SK-N-SH (cell line): ENCODE measurements around the gene CFAP97. TPM values are rescaled to one million over a fixed set of nuclear protein-coding genes. Genes with fewer than 3 reads are reported as not detected.

Experiments used
- CTCF ChIA-PET: fragments of 300-600, 350-600 bp; formaldehyde crosslinking; extraction: SDS; loops from one replicate; lab custom pipeline; 2021; lab: Yijun Ruan, JAX
- POLR2A ChIA-PET: fragments of 350-600 bp; sonication (Branson Sonifier 250); formaldehyde crosslinking; extraction: SDS; loops from one replicate; lab custom pipeline; 2020; ENCODE audit warnings: antibody characterized with exemption, inconsistent platforms; lab: Yijun Ruan, JAX
- DNase-seq: peaks from one replicate; pipeline ENCODE4 v3.0.0; 2012
- H2AFZ ChIP-seq: fragments of 200-600 bp; sonication (generic); 2 replicates; pipeline ENCODE4 v1.8.1; 2016; ENCODE audit warnings: antibody characterized with exemption, mild to moderate bottlenecking, low read depth
- H3F3A ChIP-seq: fragments of 200-600 bp; sonication (generic); replicated peaks from 2 replicates; pipeline ENCODE3; 2016; ENCODE audit warnings: antibody characterized with exemption, mild to moderate bottlenecking; ENCODE audit not compliant: insufficient read depth
- H3K27ac ChIP-seq, 2 experiments: fragments of 200-500 bp in 1 of 2; fragments of 200-600 bp in 1 of 2; sonication (Bioruptor generic) in 1 of 2; sonication (generic), shearing (Covaris generic) in 1 of 2; 2 replicates each; pipeline versions ENCODE4 v1.5.1 to v1.6.1; 2014 to 2016; ENCODE audit warnings: low read depth in 2 of 2, inconsistent platforms in 1 of 2, low read length in 1 of 2, mild to moderate bottlenecking in 1 of 2, mixed read lengths in 1 of 2
- H3K27me3 ChIP-seq: fragments of 200-600 bp; sonication (generic), shearing (Covaris generic); 2 replicates; pipeline ENCODE4 v1.6.1; 2016; ENCODE audit warnings: mixed run types; ENCODE audit not compliant: insufficient read depth
- H3K36me3 ChIP-seq, 2 experiments: fragments of 200-500 bp in 1 of 2; fragments of 200-600 bp in 1 of 2; sonication (Bioruptor generic) in 1 of 2; sonication (generic) in 1 of 2; replicated peaks in 1 of 2; 2 replicates each; pipeline versions ENCODE3 to v1.5.1; 2014 to 2016; ENCODE audit warnings: low read length in 1 of 2, mild to moderate bottlenecking in 1 of 2; ENCODE audit not compliant: insufficient read depth in 2 of 2, control insufficient read depth in 1 of 2
- H3K4me1 ChIP-seq, 2 experiments: fragments of 200-500 bp in 1 of 2; fragments of 200-600 bp in 1 of 2; sonication (Bioruptor generic) in 1 of 2; sonication (generic), shearing (Covaris generic) in 1 of 2; 2 replicates each; pipeline versions ENCODE4 v1.5.1 to v1.6.1; 2014 to 2016; ENCODE audit warnings: low read depth in 1 of 2, low read length in 1 of 2, mixed run types in 1 of 2; ENCODE audit not compliant: insufficient read depth in 2 of 2, control insufficient read depth in 1 of 2
- H3K4me2 ChIP-seq: fragments of 200-600 bp; sonication (generic), shearing (Covaris generic); 2 replicates; pipeline ENCODE4 v1.6.1; 2017; ENCODE audit warnings: mixed run types
- H3K4me3 ChIP-seq, 2 experiments: fragments of 200-500 bp in 1 of 2; fragments of 200-600 bp in 1 of 2; sonication (Bioruptor generic) in 1 of 2; sonication (generic), shearing (Covaris generic) in 1 of 2; 2 replicates each; pipeline versions ENCODE4 v1.5.1 to v1.8.1; 2014 to 2016; ENCODE audit warnings: low read depth in 2 of 2, inconsistent platforms in 1 of 2, low read length in 1 of 2, mild to moderate bottlenecking in 1 of 2, mixed read lengths in 1 of 2, moderate library complexity in 1 of 2
- H3K79me2 ChIP-seq: fragments of 200-600 bp; sonication (generic); 2 replicates; pipeline ENCODE4 v1.8.1; 2017; ENCODE audit warnings: mild to moderate bottlenecking; ENCODE audit not compliant: insufficient read depth
- H3K9ac ChIP-seq: fragments of 200-600 bp; sonication (generic); 2 replicates; pipeline ENCODE4 v1.6.1; 2017; ENCODE audit warnings: mixed run types
- H3K9me2 ChIP-seq: fragments of 200-600 bp; sonication (generic); 2 replicates; pipeline ENCODE4 v1.6.1; 2017; ENCODE audit warnings: mixed run types
- H3K9me3 ChIP-seq: fragments of 200-600 bp; sonication (generic); 2 replicates; pipeline ENCODE4 v1.6.1; 2017; ENCODE audit warnings: mixed run types, mild to moderate bottlenecking, moderate library complexity
- H4K20me1 ChIP-seq: fragments of 200-600 bp; sonication (generic); 2 replicates; pipeline ENCODE4 v1.6.1; 2017; ENCODE audit warnings: mild to moderate bottlenecking, mixed run types; ENCODE audit not compliant: insufficient read depth
- FOSL2 ChIP-seq: IDR thresholded peaks from 2 replicates; pipeline ENCODE4 v1.4.0; 2012; ENCODE audit warnings: low read depth, mild to moderate bottlenecking, moderate library complexity, borderline replicate concordance
- GATA2 ChIP-seq: sonication (generic); formaldehyde crosslinking; IDR thresholded peaks from 2 replicates; pipeline ENCODE4 v1.5.0; 2020; ENCODE audit warnings: mild to moderate bottlenecking, missing genetic modification reagents
- JUND ChIP-seq: IDR thresholded peaks from 2 replicates; pipeline ENCODE4 v1.4.0; 2012
- MEF2A ChIP-seq: IDR thresholded peaks from 2 replicates; pipeline ENCODE4 v1.4.0; 2012; ENCODE audit warnings: low read depth, borderline replicate concordance
- POLR2AphosphoS5 ChIP-seq: IDR thresholded peaks from 2 replicates; pipeline ENCODE4 v1.6.1; 2012; ENCODE audit warnings: low read depth, low read length
- RAD21 ChIP-seq: IDR thresholded peaks from 2 replicates; pipeline ENCODE4 v1.6.1; 2012; ENCODE audit warnings: mild to moderate bottlenecking, low read length
- SIN3A ChIP-seq: IDR thresholded peaks from 2 replicates; pipeline ENCODE4 v1.6.1; 2012; ENCODE audit warnings: low read depth, mild to moderate bottlenecking, low read length, moderate library complexity, borderline replicate concordance
- TAF1 ChIP-seq: IDR thresholded peaks from 2 replicates; pipeline ENCODE4 v1.6.1; 2012; ENCODE audit warnings: low read depth, mild to moderate bottlenecking, low read length, moderate library complexity, borderline replicate concordance
- TCF12 ChIP-seq: IDR thresholded peaks from 2 replicates; pipeline ENCODE4 v1.4.0; 2012
- TEAD4 ChIP-seq: IDR thresholded peaks from 2 replicates; pipeline ENCODE4 v1.4.0; 2012; ENCODE audit warnings: mild to moderate bottlenecking, borderline replicate concordance; ENCODE audit not compliant: insufficient read depth
- WGBS: methylation state at CpG from one replicate; pipeline ENCODE4 v1.1.6; 2017; ENCODE audit warnings: low lambda C conversion rate; 5-methylcytosine and 5-hydroxymethylcytosine counted together
- polyA plus RNA-seq, 3 experiments: library from polyadenylated mRNA; depleted of rRNA; stranded (reverse); fragments of >200 nt; gene quantifications; 2 replicates each; pipeline ENCODE4 v1.2.3, GENCODE V29; 2012
- TF ChIP-seq, protein P1 (sequence below): fragments of 200-600 bp; sonication (generic); IDR thresholded peaks from 2 replicates; pipeline ENCODE4 v1.6.1; 2017; ENCODE audit warnings: antibody characterized with exemption, mild to moderate bottlenecking, moderate library complexity
- TF ChIP-seq, protein P2 (sequence below): fragments of 150-350 bp; IDR thresholded peaks from 2 replicates; pipeline ENCODE4 v1.6.1; 2017; ENCODE audit warnings: antibody characterized with exemption, low read length, low read depth, borderline replicate concordance
- TF ChIP-seq, protein P3 (sequence below): IDR thresholded peaks from 2 replicates; pipeline ENCODE4 v1.6.1; 2012; ENCODE audit warnings: mild to moderate bottlenecking, low read depth, low read length, moderate library complexity
- TF ChIP-seq, protein P4 (sequence below): IDR thresholded peaks from 2 replicates; pipeline ENCODE4 v1.4.0; 2012; ENCODE audit warnings: low read depth, borderline replicate concordance
- TF ChIP-seq, protein P5 (sequence below): IDR thresholded peaks from 2 replicates; pipeline ENCODE4 v1.4.0; 2012; ENCODE audit warnings: low read depth
- TF ChIP-seq, protein P6 (sequence below): IDR thresholded peaks from 2 replicates; pipeline ENCODE4 v1.4.0; 2012; ENCODE audit warnings: low read depth, borderline replicate concordance

The CFAP97 gene
- polyA plus RNA-seq, 1 of the 3 experiments (the other 2 are of a cell fraction) = 10.6 TPM

DNA sequence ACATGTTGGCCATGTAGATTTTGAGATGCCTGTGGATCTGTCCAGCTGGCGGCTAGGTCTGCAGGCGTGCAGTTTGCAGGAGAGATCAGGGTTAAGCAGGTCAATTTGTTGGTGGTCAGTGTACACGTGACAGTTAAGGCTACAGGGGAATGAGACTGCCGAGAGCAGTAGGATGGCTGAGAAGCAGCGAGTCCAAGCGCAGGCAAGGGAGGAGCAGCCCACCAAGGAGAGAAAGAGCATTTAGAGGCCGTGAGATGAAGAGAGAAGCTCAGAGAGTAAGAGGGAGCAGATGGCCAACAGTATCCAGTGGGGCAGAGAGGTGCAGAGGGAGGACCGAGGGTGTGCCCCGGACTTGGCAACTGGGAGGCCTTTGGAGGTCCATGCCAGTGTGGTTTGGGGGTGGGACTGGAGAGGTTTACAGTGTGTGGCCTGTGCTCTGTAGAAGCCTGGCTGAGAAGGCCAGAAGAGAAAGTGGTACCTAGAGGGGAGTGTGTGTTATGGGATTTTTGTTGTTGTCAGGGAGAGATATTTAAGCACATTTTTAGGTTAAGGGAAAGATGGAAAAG is 24.0 kb upstream of the CFAP97 start:
- Histone ChIP-seq H3F3A (peaks cover 12% of the 10 kb centered on the region), H3K4me1 (peaks cover 6 to 7% of the 10 kb centered on the region in 2 experiments; a peak in 3 of 4 replicates), H3K79me2 (peaks cover 96% of the 10 kb centered on the region), H3K4me3 (no peak overlapping the region), H3K36me3 (no peaks in the 10 kb centered on the region), H2AFZ (no peak overlapping the region), H3K9ac (no peak overlapping the region), H3K9me2 (no peaks in the 10 kb centered on the region), H3K27me3 (no peaks in the 10 kb centered on the region), H3K27ac (no peak overlapping the region), H4K20me1 (peaks cover 22% of the 10 kb centered on the region; the same call in 1 of the 2 replicates), H3K9me3 (no peaks in the 10 kb centered on the region), H3K4me2 (no peak overlapping the region)
- TF ChIP-seq SIN3A (no peak), FOSL2 (no peak), GATA2 (CRISPR knock-in tag) (no peak), RAD21 (no peak), TCF12 (no peak), JUND (no peak), TEAD4 (no peak), MEF2A (no peak), TAF1 (no peak), POLR2AphosphoS5 (no peak)
- TF ChIP-seq, protein P1, sequence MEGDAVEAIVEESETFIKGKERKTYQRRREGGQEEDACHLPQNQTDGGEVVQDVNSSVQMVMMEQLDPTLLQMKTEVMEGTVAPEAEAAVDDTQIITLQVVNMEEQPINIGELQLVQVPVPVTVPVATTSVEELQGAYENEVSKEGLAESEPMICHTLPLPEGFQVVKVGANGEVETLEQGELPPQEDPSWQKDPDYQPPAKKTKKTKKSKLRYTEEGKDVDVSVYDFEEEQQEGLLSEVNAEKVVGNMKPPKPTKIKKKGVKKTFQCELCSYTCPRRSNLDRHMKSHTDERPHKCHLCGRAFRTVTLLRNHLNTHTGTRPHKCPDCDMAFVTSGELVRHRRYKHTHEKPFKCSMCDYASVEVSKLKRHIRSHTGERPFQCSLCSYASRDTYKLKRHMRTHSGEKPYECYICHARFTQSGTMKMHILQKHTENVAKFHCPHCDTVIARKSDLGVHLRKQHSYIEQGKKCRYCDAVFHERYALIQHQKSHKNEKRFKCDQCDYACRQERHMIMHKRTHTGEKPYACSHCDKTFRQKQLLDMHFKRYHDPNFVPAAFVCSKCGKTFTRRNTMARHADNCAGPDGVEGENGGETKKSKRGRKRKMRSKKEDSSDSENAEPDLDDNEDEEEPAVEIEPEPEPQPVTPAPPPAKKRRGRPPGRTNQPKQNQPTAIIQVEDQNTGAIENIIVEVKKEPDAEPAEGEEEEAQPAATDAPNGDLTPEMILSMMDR = no peak
- TF ChIP-seq, protein P2, sequence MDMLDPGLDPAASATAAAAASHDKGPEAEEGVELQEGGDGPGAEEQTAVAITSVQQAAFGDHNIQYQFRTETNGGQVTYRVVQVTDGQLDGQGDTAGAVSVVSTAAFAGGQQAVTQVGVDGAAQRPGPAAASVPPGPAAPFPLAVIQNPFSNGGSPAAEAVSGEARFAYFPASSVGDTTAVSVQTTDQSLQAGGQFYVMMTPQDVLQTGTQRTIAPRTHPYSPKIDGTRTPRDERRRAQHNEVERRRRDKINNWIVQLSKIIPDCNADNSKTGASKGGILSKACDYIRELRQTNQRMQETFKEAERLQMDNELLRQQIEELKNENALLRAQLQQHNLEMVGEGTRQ = no peak
- TF ChIP-seq, protein P3, sequence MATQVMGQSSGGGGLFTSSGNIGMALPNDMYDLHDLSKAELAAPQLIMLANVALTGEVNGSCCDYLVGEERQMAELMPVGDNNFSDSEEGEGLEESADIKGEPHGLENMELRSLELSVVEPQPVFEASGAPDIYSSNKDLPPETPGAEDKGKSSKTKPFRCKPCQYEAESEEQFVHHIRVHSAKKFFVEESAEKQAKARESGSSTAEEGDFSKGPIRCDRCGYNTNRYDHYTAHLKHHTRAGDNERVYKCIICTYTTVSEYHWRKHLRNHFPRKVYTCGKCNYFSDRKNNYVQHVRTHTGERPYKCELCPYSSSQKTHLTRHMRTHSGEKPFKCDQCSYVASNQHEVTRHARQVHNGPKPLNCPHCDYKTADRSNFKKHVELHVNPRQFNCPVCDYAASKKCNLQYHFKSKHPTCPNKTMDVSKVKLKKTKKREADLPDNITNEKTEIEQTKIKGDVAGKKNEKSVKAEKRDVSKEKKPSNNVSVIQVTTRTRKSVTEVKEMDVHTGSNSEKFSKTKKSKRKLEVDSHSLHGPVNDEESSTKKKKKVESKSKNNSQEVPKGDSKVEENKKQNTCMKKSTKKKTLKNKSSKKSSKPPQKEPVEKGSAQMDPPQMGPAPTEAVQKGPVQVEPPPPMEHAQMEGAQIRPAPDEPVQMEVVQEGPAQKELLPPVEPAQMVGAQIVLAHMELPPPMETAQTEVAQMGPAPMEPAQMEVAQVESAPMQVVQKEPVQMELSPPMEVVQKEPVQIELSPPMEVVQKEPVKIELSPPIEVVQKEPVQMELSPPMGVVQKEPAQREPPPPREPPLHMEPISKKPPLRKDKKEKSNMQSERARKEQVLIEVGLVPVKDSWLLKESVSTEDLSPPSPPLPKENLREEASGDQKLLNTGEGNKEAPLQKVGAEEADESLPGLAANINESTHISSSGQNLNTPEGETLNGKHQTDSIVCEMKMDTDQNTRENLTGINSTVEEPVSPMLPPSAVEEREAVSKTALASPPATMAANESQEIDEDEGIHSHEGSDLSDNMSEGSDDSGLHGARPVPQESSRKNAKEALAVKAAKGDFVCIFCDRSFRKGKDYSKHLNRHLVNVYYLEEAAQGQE = no peak
- TF ChIP-seq, protein P4, sequence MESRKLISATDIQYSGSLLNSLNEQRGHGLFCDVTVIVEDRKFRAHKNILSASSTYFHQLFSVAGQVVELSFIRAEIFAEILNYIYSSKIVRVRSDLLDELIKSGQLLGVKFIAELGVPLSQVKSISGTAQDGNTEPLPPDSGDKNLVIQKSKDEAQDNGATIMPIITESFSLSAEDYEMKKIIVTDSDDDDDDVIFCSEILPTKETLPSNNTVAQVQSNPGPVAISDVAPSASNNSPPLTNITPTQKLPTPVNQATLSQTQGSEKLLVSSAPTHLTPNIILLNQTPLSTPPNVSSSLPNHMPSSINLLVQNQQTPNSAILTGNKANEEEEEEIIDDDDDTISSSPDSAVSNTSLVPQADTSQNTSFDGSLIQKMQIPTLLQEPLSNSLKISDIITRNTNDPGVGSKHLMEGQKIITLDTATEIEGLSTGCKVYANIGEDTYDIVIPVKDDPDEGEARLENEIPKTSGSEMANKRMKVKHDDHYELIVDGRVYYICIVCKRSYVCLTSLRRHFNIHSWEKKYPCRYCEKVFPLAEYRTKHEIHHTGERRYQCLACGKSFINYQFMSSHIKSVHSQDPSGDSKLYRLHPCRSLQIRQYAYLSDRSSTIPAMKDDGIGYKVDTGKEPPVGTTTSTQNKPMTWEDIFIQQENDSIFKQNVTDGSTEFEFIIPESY = no peak
- TF ChIP-seq, protein P5, sequence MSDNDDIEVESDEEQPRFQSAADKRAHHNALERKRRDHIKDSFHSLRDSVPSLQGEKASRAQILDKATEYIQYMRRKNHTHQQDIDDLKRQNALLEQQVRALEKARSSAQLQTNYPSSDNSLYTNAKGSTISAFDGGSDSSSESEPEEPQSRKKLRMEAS = no peak
- TF ChIP-seq, protein P6, sequence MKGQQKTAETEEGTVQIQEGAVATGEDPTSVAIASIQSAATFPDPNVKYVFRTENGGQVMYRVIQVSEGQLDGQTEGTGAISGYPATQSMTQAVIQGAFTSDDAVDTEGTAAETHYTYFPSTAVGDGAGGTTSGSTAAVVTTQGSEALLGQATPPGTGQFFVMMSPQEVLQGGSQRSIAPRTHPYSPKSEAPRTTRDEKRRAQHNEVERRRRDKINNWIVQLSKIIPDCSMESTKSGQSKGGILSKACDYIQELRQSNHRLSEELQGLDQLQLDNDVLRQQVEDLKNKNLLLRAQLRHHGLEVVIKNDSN = no peak
- DNase-seq = no peak
- CTCF ChIA-PET = interaction anchor here (0.5 to 1.3 kb wide), 5 partner anchors 8 to 810 kb away, joined by 3 to 4 read pairs (median 3); no protein-coding TSS in a partner anchor
- POLR2A ChIA-PET = no interaction called here
- 98% methylated on average over 9 of the region's 9 CpGs for WGBS
